ENCODE data around the gene MKX.

The MKX gene

DNA sequence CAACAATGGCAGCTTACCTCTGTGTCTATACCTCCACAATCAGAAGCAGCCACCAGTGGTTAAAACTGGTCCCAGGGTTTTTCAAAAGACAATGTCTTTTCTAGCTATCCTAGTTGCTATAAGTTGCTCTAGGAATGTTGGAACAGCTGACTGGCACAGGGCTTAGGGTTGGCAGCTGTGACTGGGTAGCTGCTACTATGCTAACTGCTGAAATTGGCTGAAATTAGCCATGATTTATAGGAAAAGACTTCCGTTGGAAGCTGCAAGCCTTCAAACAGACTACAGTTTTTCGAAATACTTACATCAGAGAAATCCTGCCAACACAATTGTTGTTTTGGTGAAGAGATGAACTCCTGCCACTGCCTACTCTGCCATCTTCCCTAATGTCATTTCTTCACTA, 102.3 kb downstream of the MKX start:
- DNase-seq = no peak

- DNase-seq = no peak
These were observed 103.5 kb downstream of the MKX start for GRCh38 chr10:27642023-27642589.

DNA sequence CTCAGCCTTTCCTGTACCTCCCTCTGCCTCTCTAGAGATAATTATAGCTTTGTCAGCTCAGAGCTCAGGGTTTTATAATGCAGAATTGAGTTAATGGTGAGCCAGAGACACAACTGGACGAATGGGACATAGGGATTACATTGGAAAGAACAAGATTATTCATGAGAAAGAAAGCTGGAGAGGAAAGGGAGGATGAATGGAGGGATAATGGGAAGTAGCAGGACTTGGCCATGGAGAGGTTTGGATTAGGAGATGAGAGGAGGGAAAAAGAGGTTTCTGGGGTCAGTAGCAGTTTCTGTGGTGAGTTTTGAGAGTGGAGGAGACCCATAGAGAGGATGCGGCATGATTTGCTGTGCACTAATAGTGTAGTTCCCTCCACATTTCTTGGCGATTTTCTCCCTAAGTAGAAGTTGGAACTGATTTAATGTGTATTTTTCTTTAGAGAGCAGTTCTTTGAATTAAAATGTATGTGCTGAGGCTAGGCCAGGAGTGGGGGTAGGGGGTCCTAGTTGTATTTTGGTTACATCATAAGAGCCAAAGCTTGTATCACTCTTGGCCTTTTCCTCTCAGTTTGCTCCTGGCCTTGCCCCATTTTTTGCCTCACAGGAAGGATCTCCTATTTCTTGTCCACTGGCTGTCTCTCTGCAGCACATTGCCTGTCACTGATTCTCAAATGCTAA, 107.4 kb downstream of the MKX start:
- no peak for DNase-seq

- DNase-seq = no peak
These were observed 108.0 kb downstream of the MKX start for GRCh38 chr10:27637601-27638000.

DNA sequence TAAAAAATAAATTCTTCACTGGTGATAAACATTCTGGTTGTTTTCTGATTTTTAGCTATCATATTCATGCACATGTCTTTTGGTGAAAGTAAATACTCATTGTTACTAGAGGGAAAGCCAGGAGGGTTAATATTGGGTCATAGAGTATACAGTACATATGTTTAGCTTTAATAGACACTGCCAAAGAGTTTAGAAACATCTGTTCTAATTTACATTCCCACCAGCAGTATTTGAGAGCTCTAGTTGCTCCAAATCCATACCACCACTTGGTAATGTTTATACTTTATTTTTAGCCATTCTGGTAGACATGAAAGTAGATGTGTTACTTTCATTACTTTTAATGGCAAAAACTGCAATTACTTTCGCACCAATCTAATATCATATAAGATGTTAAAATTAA, 108.8 kb downstream of the MKX start:
- DNase-seq = no peak

DNA sequence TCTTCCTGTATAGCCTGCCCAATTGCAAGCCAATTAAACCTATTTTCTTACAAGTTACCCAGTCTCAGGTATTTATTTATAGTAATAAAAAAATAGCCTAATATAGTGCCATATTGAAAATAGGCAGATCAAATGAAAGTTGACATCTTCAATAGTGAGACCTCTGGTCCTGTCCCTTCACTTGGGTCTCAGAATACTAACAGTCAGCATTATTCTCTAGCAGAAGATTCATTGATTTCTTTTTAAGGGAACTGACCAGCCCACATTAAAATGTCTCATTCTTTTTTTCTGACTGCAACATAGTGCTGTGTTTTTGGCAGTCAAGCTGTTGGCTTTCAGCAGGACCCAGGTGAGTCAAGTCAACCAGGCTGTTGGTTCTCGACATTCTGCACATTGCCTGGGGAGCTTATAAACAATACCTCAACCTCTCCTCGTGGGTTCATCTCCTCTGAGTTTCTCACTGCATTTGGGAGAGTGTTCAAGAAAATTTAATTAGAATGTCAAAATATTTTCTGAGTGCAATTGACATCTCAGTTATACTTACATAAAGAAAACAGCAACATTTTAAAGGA, 109.8 kb downstream of the MKX start:
- no peak for DNase-seq

DNA sequence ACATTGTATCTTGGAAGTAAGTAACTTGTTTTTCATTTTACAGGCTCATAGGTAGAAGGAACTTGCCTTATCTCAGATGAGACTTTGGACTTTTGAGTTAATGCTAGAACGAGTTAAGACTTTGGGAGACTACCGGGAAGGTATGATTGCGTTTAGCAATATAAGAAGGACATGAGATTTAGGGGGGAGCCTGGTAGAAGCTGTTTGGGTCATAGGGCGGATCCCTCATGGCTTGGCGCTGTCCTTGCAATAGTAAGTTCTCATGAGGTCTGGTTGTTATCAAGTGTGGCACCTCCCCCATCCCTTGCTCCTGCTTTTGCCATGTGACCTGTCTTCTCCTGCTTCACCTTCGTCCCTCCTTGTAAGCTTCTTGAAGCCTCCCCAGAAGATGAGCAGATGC, 110.3 kb downstream of the MKX start:
- no peak for DNase-seq

GRCh38 chr10:27628621-27629020, 117.0 kb downstream of the MKX start:
- DNase-seq = no peak

DNA sequence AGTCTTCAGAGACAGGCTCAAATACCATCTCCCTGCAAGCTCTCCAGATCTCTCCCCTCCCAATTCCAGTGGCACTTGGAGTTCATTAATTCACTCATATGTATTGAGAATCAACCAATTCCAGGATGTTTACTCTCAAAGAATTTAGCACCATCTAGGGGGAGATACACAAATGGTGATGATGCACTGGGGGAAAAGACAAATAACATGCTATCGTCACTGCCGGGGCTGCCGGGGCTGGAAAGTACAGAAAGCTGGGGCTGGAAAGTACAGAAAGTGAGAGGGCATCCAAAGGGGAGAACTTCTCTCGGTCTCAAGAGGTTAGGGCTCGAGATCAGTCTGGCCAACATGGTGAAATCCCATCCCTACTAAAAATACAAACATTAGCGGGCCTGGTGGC, 118.7 kb downstream of the MKX start:
- DNase-seq = no peak

DNA sequence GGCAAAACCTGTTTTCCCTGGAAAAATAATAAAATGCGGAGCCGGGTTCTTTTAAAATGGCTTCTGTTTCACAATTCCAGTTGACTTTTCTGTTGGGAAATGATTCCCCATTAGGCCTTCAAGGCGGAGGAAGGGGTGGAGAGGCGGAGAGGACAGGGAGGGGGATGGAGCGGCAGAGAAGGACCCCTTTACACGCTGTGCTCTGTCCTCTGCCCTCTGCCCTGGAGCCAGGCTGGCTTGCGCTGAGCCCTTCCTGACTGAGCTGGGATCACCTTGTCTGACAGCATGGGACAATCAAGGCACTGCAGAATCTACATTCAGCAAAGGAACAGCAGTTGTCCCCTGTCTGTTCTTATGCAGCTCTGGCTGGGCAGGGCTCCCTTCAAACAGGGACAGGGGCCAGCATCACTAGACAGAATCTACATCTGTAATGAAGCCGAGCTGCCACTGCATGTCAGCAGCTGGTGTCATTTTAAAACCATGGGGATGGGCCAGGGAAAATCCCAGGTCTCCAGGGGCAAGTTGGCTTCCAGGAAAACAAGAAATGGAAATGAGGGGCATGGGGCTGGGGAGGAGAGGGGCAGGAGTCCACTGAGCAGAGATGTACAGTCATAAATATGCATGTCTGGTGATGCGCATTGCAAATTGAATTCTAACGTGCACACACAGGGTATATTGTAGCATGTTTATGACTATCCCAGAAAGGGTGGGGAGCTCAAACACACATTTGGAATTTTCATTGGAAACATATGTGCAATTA, 120.0 kb downstream of the MKX start:
- no peak for DNase-seq

DNA sequence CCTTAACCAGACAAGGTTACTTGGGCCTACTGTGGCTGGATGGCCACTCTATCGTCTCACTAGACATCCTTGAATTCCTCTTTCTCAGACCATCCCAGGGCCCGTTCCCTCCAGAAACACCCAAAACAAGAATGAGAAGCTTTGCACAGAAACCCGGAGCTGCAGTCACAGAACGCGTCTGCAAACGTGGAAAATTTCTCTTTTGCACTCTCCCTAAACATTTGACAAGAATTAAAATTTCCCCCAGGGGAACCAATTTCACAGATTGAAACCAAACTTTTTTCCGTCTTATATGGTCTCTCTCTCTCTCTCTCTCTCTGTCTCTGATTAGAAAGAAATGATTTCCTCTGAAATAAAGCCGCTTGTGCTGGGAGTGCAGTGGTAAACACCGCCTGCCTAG, 120.7 kb downstream of the MKX start:
- DNase-seq = no peak
